Heart left ventricle (tissue), 16 donors: ENCODE measurements around the gene PDGFD. TPM values are rescaled to one million over a fixed set of nuclear protein-coding genes. Genes with fewer than 3 reads are reported as not detected.

Experiments
- ATAC-seq, 4 donors: fragments of 200-7000 bp; cut with Tn5 transposase; one replicate each; pipeline ENCODE4 v1.9.1; 2020 to 2022; ENCODE audit warnings: moderate library complexity in 4 of 4, mild to moderate bottlenecking in 3 of 4, moderate number of reproducible peaks in 1 of 4
- DNase-seq, 5 donors: peaks; one replicate each; pipeline ENCODE4 v3.0.0-alpha.2; 2020
- H3K27ac ChIP-seq, 12 donors: fragments of 200-600 bp; sonication (generic) in 4 of 12; one replicate each; pipeline versions ENCODE4 v1.5.0 to v1.8.0; 2016 to 2022; ENCODE audit warnings: mild to moderate bottlenecking in 2 of 12
- H3K27me3 ChIP-seq, 9 donors: fragments of 200-600 bp; sonication (generic) in 2 of 9; one replicate each; pipeline versions ENCODE4 v1.5.1 to v1.8.0; 2016 to 2022; ENCODE audit warnings: mild to moderate bottlenecking in 3 of 9
- H3K36me3 ChIP-seq, 9 donors: fragments of 200-600 bp; sonication (generic) in 2 of 9; one replicate each; pipeline versions ENCODE4 v1.5.0 to v1.8.0; 2018 to 2022; ENCODE audit warnings: mild to moderate bottlenecking in 2 of 9
- H3K4me1 ChIP-seq, 12 donors: fragments of 200-600 bp; sonication (generic) in 4 of 12; one replicate each; pipeline versions ENCODE4 v1.5.0 to v1.8.0; 2016 to 2022; ENCODE audit warnings: mild to moderate bottlenecking in 3 of 12
- H3K4me3 ChIP-seq, 12 donors: fragments of 200-600 bp; sonication (generic) in 4 of 12; one replicate each; pipeline versions ENCODE4 v1.5.0 to v1.8.0; 2017 to 2022; ENCODE audit warnings: mild to moderate bottlenecking in 9 of 12, moderate library complexity in 4 of 12
- H3K9me3 ChIP-seq, 12 donors: fragments of 200-600 bp; sonication (generic) in 4 of 12; one replicate each; pipeline versions ENCODE4 v1.5.0 to v1.8.0; 2016 to 2022; ENCODE audit warnings: mild to moderate bottlenecking in 1 of 12
- POLR2A ChIP-seq, 2 donors: fragments of 450-650 bp; IDR thresholded peaks; one replicate each; pipeline ENCODE4 v1.6.1; 2017; ENCODE audit warnings: antibody characterized with exemption in 2 of 2, mild to moderate bottlenecking in 2 of 2, moderate library complexity in 2 of 2
- WGBS, 4 donors: extraction: QIAGEN DNeasy Blood & Tissue Kit in 2 of 4; methylation state at CpG; one replicate each; pipeline versions ENCODE4 v1.1.5 to v1.1.7; 2013 to 2018; 5-methylcytosine and 5-hydroxymethylcytosine counted together
- intact Hi-C, 10 donors: fragments of 100-400 bp; cut with DNase I; formaldehyde crosslinking; loops; one replicate each; pipeline versions ENCODE4 v1.11.1 to v1.14.2; 2022
- polyA plus RNA-seq, 2 donors: library from polyadenylated mRNA; stranded (reverse); fragments of 200-250 nt; gene quantifications; one replicate each; pipeline ENCODE4 v1.2.3, GENCODE V29; 2013
- total RNA-seq, 9 donors: library from RNA; depleted of rRNA in 2 of 9; stranded (reverse); fragments of >200 nt in 2 of 9; fragmentation: NEBNext Ultra II Directional in 3 of 9; extraction: Animal tissue kit (Norgen Biotek cat#: 25700) in 3 of 9; gene quantifications; one replicate each; pipeline versions ENCODE4 v1.1.0 to v1.2.4, GENCODE V29; 2016 to 2023
- TF ChIP-seq, protein P1 (sequence below), 12 donors: fragments of 200-600 bp; sonication (generic) in 4 of 12; IDR thresholded peaks; one replicate each; pipeline versions ENCODE4 v1.5.0 to v1.8.0; 2018 to 2022; ENCODE audit warnings: antibody characterized with exemption in 12 of 12, mild to moderate bottlenecking in 5 of 12
- donor health status: ischemic (EF 13 %, LVEDD 7.1; RV severe dilation, severe dysfunction).
- donor health status: healthy with polysubstance abuse.
- donor health status: DM: no; HTN: yes; CAD: no.
- donor health status: DM: no; HTN: no; CAD: no.
- donor health status: ischemic (EF 25% LVEDD 6.9; RV normal size, moderate dysfunction).
- donor health status: ischemic (EF 25% LVEDD 5.7; RV mildly dilated, moderate dysfunction).
- donor health status: healthy.
- donor health status: DM: yes; HTN: yes; CAD: no.
- donor health status: ischemic (EF 35%, LVEDD 5.7; RV mildly dilated, moderate dysfunction).
- donor health status: nonischemic (EF 11% LVEDD 7.7; RV severe dilation, severe dysfunction).
- donor health status: DM: yes; HTN: yes; CAD: no.
- donor health status: PGD.
- donor health status: ischemic (EF 29% LVEDD 5.4; RV normal size, mild dysfunction).
- donor health status: nonischemic (EF 23%, LVEDD 6.1; RV moderate dilation, normal function).

PDGFD gene
- total and polyA plus RNA-seq, 11 donors, result 3.6 to 24.6 (median 15.3) TPM

DNA sequence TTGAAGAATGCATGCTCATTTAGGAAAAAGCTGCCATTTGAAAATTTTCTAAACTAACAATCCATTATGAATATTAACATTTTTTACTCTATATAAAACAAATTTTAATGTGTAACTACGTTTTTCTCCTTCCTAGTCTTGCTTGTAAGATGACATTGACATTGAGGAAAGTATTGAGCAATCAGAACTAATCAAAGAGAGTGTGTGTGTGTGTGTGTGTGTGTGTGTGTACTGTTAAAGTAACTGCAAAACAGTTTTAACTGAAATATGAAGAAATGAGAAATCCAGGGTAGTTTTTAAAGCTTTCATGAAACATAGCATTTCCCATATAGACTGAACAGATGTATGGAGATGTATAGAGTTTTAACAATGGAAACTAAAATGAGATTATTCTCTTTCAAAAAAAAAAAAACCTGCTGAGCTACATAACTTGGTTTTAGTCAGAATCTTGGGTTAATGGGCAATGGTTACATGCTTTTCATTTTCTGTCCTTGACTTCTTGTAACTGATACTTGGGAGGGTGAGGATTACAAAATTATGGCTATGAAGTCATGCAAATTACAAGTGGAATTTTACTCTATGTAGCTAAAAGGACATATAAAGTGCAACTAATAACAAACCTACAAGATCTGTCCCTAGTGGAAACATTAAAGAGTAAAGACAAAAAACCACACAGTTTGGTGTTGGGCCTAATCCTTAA, 2.0 kb downstream of the PDGFD start:
- TF ChIP-seq POLR2A (IDR thresholded peaks at IDR 0.05), result no peak
- TF ChIP-seq, protein P1, sequence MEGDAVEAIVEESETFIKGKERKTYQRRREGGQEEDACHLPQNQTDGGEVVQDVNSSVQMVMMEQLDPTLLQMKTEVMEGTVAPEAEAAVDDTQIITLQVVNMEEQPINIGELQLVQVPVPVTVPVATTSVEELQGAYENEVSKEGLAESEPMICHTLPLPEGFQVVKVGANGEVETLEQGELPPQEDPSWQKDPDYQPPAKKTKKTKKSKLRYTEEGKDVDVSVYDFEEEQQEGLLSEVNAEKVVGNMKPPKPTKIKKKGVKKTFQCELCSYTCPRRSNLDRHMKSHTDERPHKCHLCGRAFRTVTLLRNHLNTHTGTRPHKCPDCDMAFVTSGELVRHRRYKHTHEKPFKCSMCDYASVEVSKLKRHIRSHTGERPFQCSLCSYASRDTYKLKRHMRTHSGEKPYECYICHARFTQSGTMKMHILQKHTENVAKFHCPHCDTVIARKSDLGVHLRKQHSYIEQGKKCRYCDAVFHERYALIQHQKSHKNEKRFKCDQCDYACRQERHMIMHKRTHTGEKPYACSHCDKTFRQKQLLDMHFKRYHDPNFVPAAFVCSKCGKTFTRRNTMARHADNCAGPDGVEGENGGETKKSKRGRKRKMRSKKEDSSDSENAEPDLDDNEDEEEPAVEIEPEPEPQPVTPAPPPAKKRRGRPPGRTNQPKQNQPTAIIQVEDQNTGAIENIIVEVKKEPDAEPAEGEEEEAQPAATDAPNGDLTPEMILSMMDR (IDR thresholded peaks at IDR 0.05), result no peak
- intact Hi-C loops, result loop anchor here in 2 of 10 donors (10.0 kb wide), 2 partner anchors 237 to 1703 kb away; no protein-coding TSS in a partner anchor
- DNase-seq, result no peak
- peaks cover 0 to 22% (median 2%) of the 10 kb centered on the region in 12 donors for H3K4me1 ChIP-seq
- no peaks in the 10 kb centered on the region for H3K27me3 ChIP-seq
- ATAC-seq, result no peak
- H3K4me3 ChIP-seq, result peak overlapping the region in 9 of 12 donors; percentile 56 to 80 (median 66)
- H3K36me3 ChIP-seq, result no peaks in the 10 kb centered on the region
- H3K27ac ChIP-seq, result peak overlapping the region in 2 of 12 donors; percentile 1 to 72
- H3K9me3 ChIP-seq, result no peaks in the 10 kb centered on the region
- 71 to 82% (median 74%) methylated on average over 1 of the region's 1 CpG for WGBS, 4 donors

DNA sequence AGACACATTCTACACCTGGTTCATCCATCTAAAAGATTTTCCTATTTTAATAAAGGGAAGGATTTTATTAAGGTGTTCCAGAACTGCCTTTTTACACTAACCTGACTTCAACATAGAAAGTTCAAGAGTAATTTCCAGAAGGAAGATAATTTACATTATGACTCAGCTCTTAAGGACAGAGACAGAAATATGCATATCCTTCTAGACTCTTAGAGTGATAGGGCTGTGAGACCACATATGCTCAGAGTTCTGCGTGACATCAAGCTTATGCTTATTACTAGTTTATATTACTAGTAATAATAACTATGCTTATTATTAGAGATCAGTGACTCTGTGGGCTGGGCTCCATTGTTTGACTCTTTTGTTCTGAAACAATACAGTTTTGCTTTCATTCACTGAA, 4.6 kb downstream of the PDGFD start:
- H3K27me3 ChIP-seq, result no peaks in the 10 kb centered on the region
- WGBS, 4 donors, result 90 to 100% (median 95%) methylated on average over 1 of the region's 1 CpG
- DNase-seq (no peak), ATAC-seq (no peak)
- intact Hi-C loops, result loop anchor here in 3 of 10 donors (10.0 kb wide), 2 partner anchors 235 to 1705 kb away; no protein-coding TSS in a partner anchor
- peaks cover 0 to 22% (median 2%) of the 10 kb centered on the region in 12 donors for H3K4me1 ChIP-seq
- no peak overlapping the region for H3K27ac ChIP-seq
- no peak overlapping the region for H3K4me3 ChIP-seq
- H3K9me3 ChIP-seq, result no peaks in the 10 kb centered on the region
- no peaks in the 10 kb centered on the region for H3K36me3 ChIP-seq
- TF ChIP-seq POLR2A (IDR thresholded peaks at IDR 0.05), result no peak
- TF ChIP-seq, protein P1 (IDR thresholded peaks at IDR 0.05), result no peak

DNA sequence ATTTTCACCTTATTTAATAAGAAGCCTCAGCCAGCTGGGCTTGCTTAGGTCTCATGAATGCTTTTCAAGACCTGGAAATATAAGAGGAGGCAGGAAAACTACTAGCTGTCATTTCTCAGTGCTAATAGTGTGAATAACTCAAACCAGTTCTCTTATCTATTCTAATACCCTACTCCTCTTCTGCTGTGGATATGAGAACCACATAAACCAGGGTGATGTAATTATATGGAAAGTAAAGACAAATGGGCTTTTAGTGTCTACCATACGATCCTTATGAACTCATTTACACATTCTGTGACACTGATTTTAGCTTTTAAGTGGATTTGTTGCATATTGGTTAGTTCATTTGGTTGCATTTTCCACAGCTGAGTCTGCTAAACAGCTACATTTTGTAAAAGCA, 8.6 kb downstream of the PDGFD start:
- no peaks in the 10 kb centered on the region for H3K36me3 ChIP-seq
- no peaks in the 10 kb centered on the region for H3K27me3 ChIP-seq
- TF ChIP-seq POLR2A (IDR thresholded peaks at IDR 0.05), result no peak
- TF ChIP-seq, protein P1 (IDR thresholded peaks at IDR 0.05), result no peak
- DNase-seq (no peak), ATAC-seq (no peak)
- H3K9me3 ChIP-seq, result peaks cover 0 to 7% (median 0%) of the 10 kb centered on the region in 12 donors
- peaks cover 0 to 9% (median 2%) of the 10 kb centered on the region in 12 donors for H3K4me1 ChIP-seq
- intact Hi-C loops, result loop anchor here in 3 of 10 donors (10.0 kb wide), 2 partner anchors 231 to 1709 kb away; no protein-coding TSS in a partner anchor
- WGBS, 4 donors, result 77 to 81% (median 80%) methylated on average over 1 of the region's 1 CpG
- H3K4me3 ChIP-seq, result no peak overlapping the region
- no peak overlapping the region for H3K27ac ChIP-seq

DNA sequence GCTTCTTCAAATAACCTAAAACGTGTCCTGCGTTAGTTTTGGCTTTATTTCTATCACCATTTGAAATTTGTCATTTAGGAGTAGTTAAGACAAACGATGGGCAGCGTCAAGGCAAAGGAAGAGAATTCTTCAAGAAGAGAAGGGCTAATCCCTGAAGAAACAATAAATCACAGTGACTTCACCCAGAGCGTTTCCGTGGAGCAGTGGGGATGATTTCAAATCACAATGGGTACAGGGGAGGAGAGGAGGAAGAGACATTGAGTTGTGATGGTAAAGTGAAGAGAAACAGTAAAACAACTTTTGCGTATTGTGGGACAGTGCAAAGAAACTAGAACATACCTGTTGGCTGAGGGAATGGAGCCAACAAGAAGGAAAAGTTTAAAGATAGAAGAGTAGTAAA, 9.7 kb downstream of the PDGFD start:
- WGBS, 4 donors, result 73 to 85% (median 80%) methylated on average over 7 of the region's 7 CpGs
- ATAC-seq (no peak), DNase-seq (no peak)
- no peak overlapping the region for H3K4me3 ChIP-seq
- peaks cover 0 to 7% (median 0%) of the 10 kb centered on the region in 12 donors for H3K4me1 ChIP-seq
- no peaks in the 10 kb centered on the region for H3K36me3 ChIP-seq
- intact Hi-C loops, result loop anchor here in 7 of 10 donors (5.0 to 10.0 kb wide), 4 partner anchors 222 to 1711 kb away; no protein-coding TSS in a partner anchor
- no peak for TF ChIP-seq POLR2A (IDR thresholded peaks at IDR 0.05)
- TF ChIP-seq, protein P1 (IDR thresholded peaks at IDR 0.05), result no peak
- H3K9me3 ChIP-seq, result peaks cover 0 to 10% (median 0%) of the 10 kb centered on the region in 12 donors
- H3K27me3 ChIP-seq, result no peaks in the 10 kb centered on the region
- H3K27ac ChIP-seq, result no peak overlapping the region
